Lower leg skin (tissue), 3 donors: ENCODE data around the gene NABP1.

Experiments used
- POLR2A ChIP-seq, 2 donors: fragments of 450-650 bp; IDR thresholded peaks; one replicate each; pipeline ENCODE4 v1.6.1; 2016 to 2017; ENCODE audit warnings: antibody characterized with exemption in 2 of 2, mild to moderate bottlenecking in 1 of 2, moderate library complexity in 1 of 2
- TF ChIP-seq, protein P1 (sequence below), 3 donors: fragments of 450-650 bp; IDR thresholded peaks; one replicate each; pipeline ENCODE4 v1.5.1; 2016; ENCODE audit warnings: antibody characterized with exemption in 3 of 3, mild to moderate bottlenecking in 3 of 3, moderate library complexity in 2 of 3

DNA sequence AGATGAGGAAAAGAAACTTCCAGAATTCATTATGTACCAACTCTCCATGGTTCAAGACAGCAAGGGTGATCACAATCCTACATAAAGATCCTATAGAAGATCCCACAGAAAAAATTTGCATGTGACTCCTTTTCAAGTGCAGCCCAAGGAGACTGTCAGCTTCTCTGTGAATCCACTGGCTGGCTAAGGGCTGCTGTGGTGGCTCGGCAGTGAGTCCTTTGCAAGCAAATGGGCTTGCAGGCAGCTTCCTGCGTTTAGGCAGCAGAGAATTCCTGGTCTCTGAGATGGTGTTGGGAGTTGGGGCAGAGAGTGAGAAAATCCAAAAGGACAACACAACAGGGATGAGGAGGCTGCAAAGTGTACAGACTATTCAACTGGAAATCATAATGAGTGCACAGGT, 43.4 kb downstream of the NABP1 start:
- TF ChIP-seq, protein P1, sequence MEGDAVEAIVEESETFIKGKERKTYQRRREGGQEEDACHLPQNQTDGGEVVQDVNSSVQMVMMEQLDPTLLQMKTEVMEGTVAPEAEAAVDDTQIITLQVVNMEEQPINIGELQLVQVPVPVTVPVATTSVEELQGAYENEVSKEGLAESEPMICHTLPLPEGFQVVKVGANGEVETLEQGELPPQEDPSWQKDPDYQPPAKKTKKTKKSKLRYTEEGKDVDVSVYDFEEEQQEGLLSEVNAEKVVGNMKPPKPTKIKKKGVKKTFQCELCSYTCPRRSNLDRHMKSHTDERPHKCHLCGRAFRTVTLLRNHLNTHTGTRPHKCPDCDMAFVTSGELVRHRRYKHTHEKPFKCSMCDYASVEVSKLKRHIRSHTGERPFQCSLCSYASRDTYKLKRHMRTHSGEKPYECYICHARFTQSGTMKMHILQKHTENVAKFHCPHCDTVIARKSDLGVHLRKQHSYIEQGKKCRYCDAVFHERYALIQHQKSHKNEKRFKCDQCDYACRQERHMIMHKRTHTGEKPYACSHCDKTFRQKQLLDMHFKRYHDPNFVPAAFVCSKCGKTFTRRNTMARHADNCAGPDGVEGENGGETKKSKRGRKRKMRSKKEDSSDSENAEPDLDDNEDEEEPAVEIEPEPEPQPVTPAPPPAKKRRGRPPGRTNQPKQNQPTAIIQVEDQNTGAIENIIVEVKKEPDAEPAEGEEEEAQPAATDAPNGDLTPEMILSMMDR (IDR thresholded peaks at IDR 0.05), result no peak
- TF ChIP-seq POLR2A (IDR thresholded peaks at IDR 0.05), result no peak
